Activated T-helper 1 cell treated with anti-CD3 and anti-CD28 coated beads, Interleukin-12 subunit alpha, Interleukin-12 subunit beta, Interleukin-2, Interleukin-4 antibody, amounts not matched to agents 30 ng/mL and 10 ng/mL and 1 ng/mL, durations not matched to agents 14 hours and 24 hours and 36 hours (primary cell): Measurements from ENCODE around the gene MYO1B. TPM values are rescaled to one million over a fixed set of nuclear protein-coding genes. Genes with fewer than 3 reads are reported as not detected.

ENCODE experiments used
- DNase-seq: peaks from one replicate; pipeline ENCODE4 v3.0.0; 2021; ENCODE audit warnings: low spot score
- H3K27ac Mint-ChIP-seq: one replicate; pipeline ENCODE4 v1.8.0; 2021; ENCODE audit warnings: mild to moderate bottlenecking, mixed read lengths
- H3K27me3 Mint-ChIP-seq: one replicate; pipeline ENCODE4 v1.8.0; 2022; ENCODE audit warnings: mild to moderate bottlenecking, moderate library complexity, mixed read lengths; ENCODE audit not compliant: insufficient read depth
- H3K36me3 Mint-ChIP-seq: one replicate; pipeline ENCODE4 v1.8.0; 2021; ENCODE audit warnings: low read depth, mixed read lengths
- H3K4me1 Mint-ChIP-seq: one replicate; pipeline ENCODE4 v1.8.0; 2021; ENCODE audit warnings: low read depth, mixed read lengths
- H3K4me3 Mint-ChIP-seq: one replicate; pipeline ENCODE4 v1.8.0; 2021; ENCODE audit warnings: mild to moderate bottlenecking, moderate library complexity, mixed read lengths
- H3K9me3 Mint-ChIP-seq: one replicate; pipeline ENCODE4 v1.8.0; 2021; ENCODE audit warnings: mixed read lengths
- intact Hi-C: fragments of 100-400 bp; cut with micrococcal nuclease; formaldehyde crosslinking; loops from one replicate; pipeline ENCODE4 v1.15.1; 2024
- total RNA-seq: library from RNA; stranded (reverse); gene quantifications from 2 replicates; pipeline ENCODE4 v1.2.3, GENCODE V29; 2022

MYO1B gene
- total RNA-seq, 1 donor from 2014 or later: 13.2 TPM

DNA sequence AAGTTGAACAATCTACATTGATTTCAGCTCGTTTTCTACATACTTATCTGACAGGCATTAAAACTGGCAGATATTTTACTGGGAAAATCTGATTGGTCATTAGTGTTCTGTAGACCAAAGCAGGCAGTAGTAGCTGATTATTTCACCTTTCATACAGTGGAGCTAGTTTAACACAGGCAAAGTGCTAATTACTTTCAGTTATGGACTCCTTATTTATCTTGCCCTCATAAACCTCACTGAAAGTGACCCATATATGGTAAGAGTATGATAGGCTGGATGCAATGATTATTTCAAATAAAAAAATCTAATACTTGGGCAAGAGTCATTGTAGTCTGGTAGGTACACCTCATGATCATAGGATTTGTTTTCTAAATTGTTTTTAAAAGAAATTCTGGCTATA is 129.7 kb downstream of the MYO1B start:
- DNase-seq: no peak
- H3K36me3 Mint-ChIP-seq: peaks cover 7% of the 10 kb centered on the region
- H3K27me3 Mint-ChIP-seq: no peaks in the 10 kb centered on the region
- no peaks in the 10 kb centered on the region for H3K9me3 Mint-ChIP-seq
- no peak overlapping the region for H3K27ac Mint-ChIP-seq
- no peak overlapping the region for H3K4me3 Mint-ChIP-seq
- peaks cover 22% of the 10 kb centered on the region for H3K4me1 Mint-ChIP-seq
- intact Hi-C loops: no loop called here

GRCh38 chr2:191376981-191377629 is 131.9 kb downstream of the MYO1B start:
- intact Hi-C loops: loop anchor here (2.0 kb wide), 1 partner anchor 132 kb away; the partner anchor contains the start of gene MYO1B
- Mint-ChIP-seq H3K9me3 (no peaks in the 10 kb centered on the region), H3K27ac (no peak overlapping the region), H3K4me1 (peaks cover 22% of the 10 kb centered on the region), H3K27me3 (no peaks in the 10 kb centered on the region), H3K36me3 (no peaks in the 10 kb centered on the region), H3K4me3 (no peak overlapping the region)
- DNase-seq: no peak

DNA sequence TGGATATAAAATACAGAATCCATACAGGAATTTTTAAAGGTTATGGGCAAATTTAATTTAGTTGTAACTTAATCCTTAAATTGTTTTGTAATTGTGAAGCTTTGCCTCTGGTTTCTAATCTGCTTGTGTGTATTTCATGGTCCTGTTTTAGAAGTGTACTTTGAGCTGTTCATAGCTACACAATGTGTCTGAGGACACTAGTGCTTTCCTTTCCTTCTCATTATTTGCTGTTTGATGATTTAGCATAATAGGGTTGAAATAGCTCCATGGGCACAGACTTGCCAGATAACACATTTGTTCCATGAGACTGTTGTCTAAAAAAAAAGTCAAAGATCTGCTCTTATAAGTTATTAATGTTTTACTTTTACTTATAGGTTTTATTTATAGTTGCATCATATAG is 134.2 kb downstream of the MYO1B start:
- no peaks in the 10 kb centered on the region for H3K36me3 Mint-ChIP-seq
- H3K4me3 Mint-ChIP-seq: no peak overlapping the region
- no peak for DNase-seq
- intact Hi-C loops: no loop called here
- H3K27me3 Mint-ChIP-seq: no peaks in the 10 kb centered on the region
- no peak overlapping the region for H3K27ac Mint-ChIP-seq
- peaks cover 22% of the 10 kb centered on the region for H3K4me1 Mint-ChIP-seq
- no peaks in the 10 kb centered on the region for H3K9me3 Mint-ChIP-seq

DNA sequence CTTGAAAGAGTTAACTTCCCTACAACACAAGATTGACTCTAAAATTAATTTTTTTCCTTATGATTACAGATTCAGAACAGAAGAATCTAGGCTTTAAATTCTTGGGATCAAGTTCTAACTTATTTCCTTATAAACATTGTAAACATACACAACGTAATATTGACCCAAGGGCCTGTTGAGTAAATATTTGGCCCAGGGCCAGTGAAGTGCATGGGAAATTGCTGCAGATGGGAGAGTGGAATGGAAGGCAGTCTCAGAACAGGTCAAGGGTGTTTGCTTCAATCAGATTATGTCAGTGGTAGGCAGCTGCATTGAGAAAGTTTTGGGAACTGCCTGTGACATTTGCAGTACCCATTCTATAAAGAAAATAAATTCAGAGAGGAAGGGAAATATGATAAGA is 137.6 kb downstream of the MYO1B start:
- Mint-ChIP-seq H3K4me1 (peaks cover 16% of the 10 kb centered on the region), H3K27ac (no peak overlapping the region), H3K4me3 (no peak overlapping the region), H3K36me3 (peaks cover 10% of the 10 kb centered on the region), H3K27me3 (no peaks in the 10 kb centered on the region), H3K9me3 (no peaks in the 10 kb centered on the region)
- intact Hi-C loops: no loop called here
- no peak for DNase-seq

GRCh38 chr2:191383486-191383885 is 138.3 kb downstream of the MYO1B start:
- no peak overlapping the region for H3K4me3 Mint-ChIP-seq
- H3K9me3 Mint-ChIP-seq: no peaks in the 10 kb centered on the region
- intact Hi-C loops: no loop called here
- H3K36me3 Mint-ChIP-seq: peaks cover 12% of the 10 kb centered on the region
- DNase-seq: no peak
- no peak overlapping the region for H3K27ac Mint-ChIP-seq
- H3K4me1 Mint-ChIP-seq: peaks cover 10% of the 10 kb centered on the region
- H3K27me3 Mint-ChIP-seq: no peaks in the 10 kb centered on the region

- no peaks in the 10 kb centered on the region for H3K9me3 Mint-ChIP-seq
- no peak overlapping the region for H3K4me3 Mint-ChIP-seq
- intact Hi-C loops: no loop called here
- DNase-seq: no peak
- H3K4me1 Mint-ChIP-seq: peaks cover 6% of the 10 kb centered on the region
- no peak overlapping the region for H3K27ac Mint-ChIP-seq
- H3K27me3 Mint-ChIP-seq: no peaks in the 10 kb centered on the region
- H3K36me3 Mint-ChIP-seq: peaks cover 13% of the 10 kb centered on the region
Measured at GRCh38 chr2:191384829-191385228, 139.6 kb downstream of the MYO1B start.

- Mint-ChIP-seq H3K4me1 (peaks cover 6% of the 10 kb centered on the region), H3K9me3 (no peaks in the 10 kb centered on the region), H3K4me3 (no peak overlapping the region), H3K36me3 (peaks cover 13% of the 10 kb centered on the region), H3K27ac (no peak overlapping the region), H3K27me3 (no peaks in the 10 kb centered on the region)
- intact Hi-C loops: no loop called here
- no peak for DNase-seq
Measured at GRCh38 chr2:191385416-191386160, 140.4 kb downstream of the MYO1B start.

- Mint-ChIP-seq H3K4me3 (no peak overlapping the region), H3K27me3 (no peaks in the 10 kb centered on the region), H3K36me3 (peaks cover 13% of the 10 kb centered on the region), H3K9me3 (no peaks in the 10 kb centered on the region), H3K27ac (no peak overlapping the region), H3K4me1 (peaks cover 6% of the 10 kb centered on the region)
- intact Hi-C loops: no loop called here
- no peak for DNase-seq
Measured at GRCh38 chr2:191386938-191387536, 141.8 kb downstream of the MYO1B start.

DNA sequence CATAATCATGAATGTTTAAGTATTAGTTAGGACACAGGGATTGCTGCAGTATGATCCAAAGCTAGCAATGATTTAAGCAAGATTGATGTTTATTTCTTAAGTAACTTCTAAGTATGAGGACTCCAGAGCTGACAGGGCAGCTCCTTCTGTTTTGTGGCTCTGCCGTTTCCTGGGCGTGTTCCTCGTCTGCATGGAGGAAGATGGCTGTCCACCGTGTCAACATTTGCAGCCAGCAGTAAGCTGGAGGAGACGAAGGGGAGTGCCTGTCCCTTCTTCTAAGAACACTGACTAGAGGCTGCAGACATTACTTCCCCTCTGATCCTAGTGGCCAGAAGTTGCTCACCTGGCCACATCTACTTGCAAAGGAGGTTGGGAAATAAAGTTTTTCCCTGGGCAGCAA is 144.1 kb downstream of the MYO1B start:
- DNase-seq: no peak
- Mint-ChIP-seq H3K27me3 (no peaks in the 10 kb centered on the region), H3K27ac (no peak overlapping the region), H3K36me3 (peaks cover 13% of the 10 kb centered on the region), H3K9me3 (no peaks in the 10 kb centered on the region), H3K4me1 (peaks cover 6% of the 10 kb centered on the region), H3K4me3 (no peak overlapping the region)
- intact Hi-C loops: no loop called here

DNA sequence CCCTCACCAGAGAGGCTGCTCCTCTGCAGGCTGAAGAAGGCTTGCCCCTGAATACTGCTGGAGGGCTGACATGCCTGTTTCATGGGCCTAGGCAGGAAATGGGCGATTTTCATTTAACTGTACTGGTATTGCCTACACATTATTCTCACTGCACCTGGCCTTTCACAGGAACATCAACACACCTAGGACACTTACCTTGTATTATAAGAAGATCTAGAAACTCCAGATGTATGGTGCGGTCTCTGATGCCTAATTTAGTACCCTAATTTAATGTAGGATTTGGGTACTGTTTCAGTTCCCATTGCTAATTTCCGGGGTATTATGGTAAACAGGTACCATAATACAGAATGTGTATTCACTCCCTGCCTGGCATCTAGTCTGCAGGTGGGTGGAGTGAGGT is 146.0 kb downstream of the MYO1B start:
- Mint-ChIP-seq H3K9me3 (no peaks in the 10 kb centered on the region), H3K27me3 (no peaks in the 10 kb centered on the region), H3K4me1 (peaks cover 6% of the 10 kb centered on the region), H3K4me3 (no peak overlapping the region), H3K27ac (no peak overlapping the region), H3K36me3 (peaks cover 10% of the 10 kb centered on the region)
- DNase-seq: no peak
- intact Hi-C loops: no loop called here

DNA sequence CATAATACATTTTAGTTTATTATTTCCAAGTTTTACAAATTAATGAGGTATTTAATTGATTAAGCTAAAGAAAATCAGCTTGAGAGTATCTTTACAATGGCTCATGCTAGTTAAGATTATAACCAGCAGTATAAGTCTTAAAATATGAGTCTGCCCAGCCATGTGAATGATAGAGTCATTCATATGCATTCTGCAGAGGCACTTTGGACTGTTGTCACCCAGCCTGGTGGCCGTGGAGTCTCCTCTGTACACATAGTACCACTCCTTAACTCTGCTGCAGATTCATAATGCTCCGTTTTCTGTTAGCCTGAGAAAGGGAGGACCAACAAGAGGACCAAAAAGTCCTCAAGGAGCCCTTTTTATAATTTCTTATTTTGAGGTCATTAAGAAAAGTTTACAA is 148.8 kb downstream of the MYO1B start:
- H3K4me1 Mint-ChIP-seq: no peaks in the 10 kb centered on the region
- no peaks in the 10 kb centered on the region for H3K27me3 Mint-ChIP-seq
- H3K27ac Mint-ChIP-seq: no peak overlapping the region
- DNase-seq: no peak
- H3K4me3 Mint-ChIP-seq: no peak overlapping the region
- H3K9me3 Mint-ChIP-seq: no peaks in the 10 kb centered on the region
- H3K36me3 Mint-ChIP-seq: no peaks in the 10 kb centered on the region
- intact Hi-C loops: no loop called here

GRCh38 chr2:191396794-191397193 is 151.6 kb downstream of the MYO1B start:
- H3K27me3 Mint-ChIP-seq: no peaks in the 10 kb centered on the region
- DNase-seq: no peak
- intact Hi-C loops: no loop called here

DNA sequence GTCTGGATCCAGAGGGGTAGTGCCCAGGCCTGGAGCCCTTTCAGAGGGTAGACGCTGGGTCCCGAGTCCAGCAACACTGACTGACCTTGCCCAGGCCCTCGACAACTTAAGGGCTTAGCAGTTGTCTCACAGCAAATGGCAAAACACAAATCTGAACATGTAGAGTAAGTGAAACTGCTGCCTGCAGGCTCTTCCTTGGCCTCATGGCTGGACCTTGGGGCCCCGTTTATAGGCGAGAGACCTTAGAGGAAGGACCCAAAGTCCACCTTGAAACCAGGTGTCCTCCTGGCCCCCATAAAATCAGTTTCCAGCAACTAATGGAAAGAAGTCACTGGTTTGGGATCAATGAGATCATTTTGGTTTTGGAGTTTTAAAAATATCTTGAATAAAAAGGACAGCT is 154.4 kb downstream of the MYO1B start:
- Mint-ChIP-seq H3K27ac (no peak overlapping the region), H3K4me1 (no peaks in the 10 kb centered on the region), H3K4me3 (no peak overlapping the region), H3K27me3 (no peaks in the 10 kb centered on the region), H3K36me3 (peaks cover 4% of the 10 kb centered on the region), H3K9me3 (no peaks in the 10 kb centered on the region)
- DNase-seq: no peak
- intact Hi-C loops: no loop called here

More at GRCh38 chr2:191396794-191397193, 151.6 kb downstream of the MYO1B start:
- H3K36me3 Mint-ChIP-seq: peaks cover 4% of the 10 kb centered on the region
- H3K4me3 Mint-ChIP-seq: no peak overlapping the region
- H3K9me3 Mint-ChIP-seq: no peaks in the 10 kb centered on the region
- no peaks in the 10 kb centered on the region for H3K4me1 Mint-ChIP-seq
- no peak overlapping the region for H3K27ac Mint-ChIP-seq
